ENCODE results near the gene AFAP1.

Gene AFAP1

GRCh38 chr4:7771056-7771455 is 168.6 kb downstream of the AFAP1 start:
- DNase-seq, result no peak
- in situ Hi-C loops (cut with MboI; ENCODE audit: low pct_unique_long_range_greater_than_20kb, low sequenced_read_pairs), result no loop called here

- in situ Hi-C loops (cut with MboI; ENCODE audit: low pct_unique_long_range_greater_than_20kb, low sequenced_read_pairs), result no loop called here
- peak; percentile 5 for DNase-seq
These were observed 169.2 kb downstream of the AFAP1 start for GRCh38 chr4:7770224-7771050.

DNA sequence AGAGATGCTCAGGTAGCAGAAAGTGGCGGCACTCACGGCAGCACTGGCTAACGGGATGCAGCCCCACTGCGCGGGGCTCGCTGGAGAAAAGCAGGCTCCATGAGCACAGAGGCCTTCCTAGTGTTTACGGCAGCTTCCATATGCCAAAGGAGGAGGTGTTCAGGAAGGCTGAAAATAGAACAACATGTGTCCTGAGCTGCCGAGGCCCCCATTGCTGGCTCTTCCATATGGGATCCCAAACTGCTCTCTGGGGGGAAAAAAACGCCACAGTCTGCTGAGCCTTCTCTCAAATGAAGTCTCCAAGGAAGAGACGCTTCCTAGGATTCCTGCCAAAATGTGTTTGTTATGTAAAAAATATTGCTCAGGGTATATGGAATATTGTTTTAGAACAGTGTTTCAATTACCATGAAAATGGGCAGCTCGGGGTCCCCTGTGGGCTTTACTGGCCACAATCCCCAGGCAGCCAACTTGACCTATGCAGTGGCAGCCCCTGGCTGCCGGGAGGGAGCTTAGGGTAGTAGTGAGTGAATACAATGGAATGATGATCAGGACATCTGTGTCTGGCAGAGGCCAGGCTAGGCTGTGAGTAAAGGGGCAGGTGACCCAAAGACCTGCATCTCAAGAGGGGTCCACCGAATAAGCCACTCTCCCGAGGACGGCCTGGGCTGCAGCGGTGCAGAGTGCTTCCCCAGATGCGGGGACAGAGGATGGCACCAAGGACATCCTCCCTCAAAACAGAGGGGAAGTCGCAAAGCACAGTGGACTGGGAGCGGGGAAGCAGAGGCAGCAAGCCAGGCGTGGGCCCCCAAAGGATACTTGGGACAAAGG is 170.1 kb downstream of the AFAP1 start:
- in situ Hi-C loops (cut with MboI; ENCODE audit: low pct_unique_long_range_greater_than_20kb, low sequenced_read_pairs), result no loop called here
- no peak for DNase-seq

GRCh38 chr4:7768736-7769135 is 170.9 kb downstream of the AFAP1 start:
- in situ Hi-C loops (cut with MboI; ENCODE audit: low pct_unique_long_range_greater_than_20kb, low sequenced_read_pairs), result no loop called here

DNA sequence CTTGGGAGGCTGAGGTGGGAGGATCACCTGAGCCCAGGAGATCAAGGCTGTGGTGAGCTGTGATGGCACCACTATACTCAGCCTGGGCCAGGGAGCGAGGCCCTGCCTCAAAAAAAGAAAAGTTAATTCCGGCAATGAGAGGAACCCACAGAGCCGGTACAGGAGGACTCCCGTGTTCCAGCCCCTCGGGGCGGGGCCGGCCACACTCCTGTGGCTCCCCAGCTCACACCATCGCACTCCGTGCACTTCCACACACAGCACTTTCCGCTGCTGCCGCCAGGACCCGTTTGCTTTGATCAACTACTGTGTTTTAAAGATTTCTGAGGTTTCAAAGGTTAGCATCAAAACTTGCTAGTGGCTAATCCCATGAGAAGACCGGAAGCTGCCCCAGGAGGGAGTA is 171.7 kb downstream of the AFAP1 start:
- DNase-seq, result no peak
- in situ Hi-C loops (cut with MboI; ENCODE audit: low pct_unique_long_range_greater_than_20kb, low sequenced_read_pairs), result no loop called here

More at GRCh38 chr4:7768736-7769135, 170.9 kb downstream of the AFAP1 start:
- DNase-seq, result no peak

DNA sequence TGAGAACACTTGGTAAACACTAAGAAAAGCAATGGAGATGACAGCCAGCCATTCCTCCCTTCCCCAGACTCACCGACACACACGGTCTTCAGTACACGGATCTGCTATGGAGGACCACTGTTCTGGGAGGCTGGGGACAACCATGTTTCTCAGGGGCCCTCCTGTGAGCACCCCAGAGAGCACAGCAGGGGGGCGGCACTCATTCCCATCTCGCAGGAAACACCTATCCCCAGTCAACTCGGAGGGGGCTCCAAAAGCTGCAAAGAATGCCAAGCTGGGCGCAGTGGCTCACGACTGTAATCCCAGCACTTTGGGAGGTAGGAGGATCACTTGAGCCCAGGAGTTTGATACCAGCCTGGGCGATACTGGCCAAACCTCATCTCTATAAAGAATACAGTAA is 172.1 kb downstream of the AFAP1 start:
- in situ Hi-C loops (cut with MboI; ENCODE audit: low pct_unique_long_range_greater_than_20kb, low sequenced_read_pairs), result no loop called here
- DNase-seq, result no peak

GRCh38 chr4:7766661-7767345 is 172.9 kb downstream of the AFAP1 start:
- DNase-seq, result no peak
- in situ Hi-C loops (cut with MboI; ENCODE audit: low pct_unique_long_range_greater_than_20kb, low sequenced_read_pairs), result no loop called here

DNA sequence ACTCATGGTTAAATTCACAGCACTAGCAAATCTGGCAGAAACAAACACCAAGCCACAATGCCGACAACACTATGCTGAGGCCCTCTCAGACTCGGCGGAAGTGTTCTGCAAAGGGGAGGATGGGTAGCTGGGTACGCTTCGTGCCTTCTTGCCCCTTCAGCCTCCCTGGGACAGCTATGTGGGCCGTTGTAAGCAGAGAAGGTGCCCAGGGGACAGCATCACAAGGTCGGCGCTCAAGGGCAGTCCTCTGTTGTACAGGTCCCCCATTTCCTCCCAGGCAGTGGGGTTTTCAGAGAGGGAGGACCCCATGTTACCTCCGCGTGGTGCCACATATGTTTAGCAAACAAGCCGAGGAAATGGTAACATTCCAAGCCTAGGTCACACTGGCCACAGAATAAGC is 173.6 kb downstream of the AFAP1 start:
- in situ Hi-C loops (cut with MboI; ENCODE audit: low pct_unique_long_range_greater_than_20kb, low sequenced_read_pairs), result no loop called here
- DNase-seq, result no peak

- in situ Hi-C loops (cut with MboI; ENCODE audit: low pct_unique_long_range_greater_than_20kb, low sequenced_read_pairs), result no loop called here
- no peak for DNase-seq
These were observed 174.0 kb downstream of the AFAP1 start for GRCh38 chr4:7765666-7766065.

DNA sequence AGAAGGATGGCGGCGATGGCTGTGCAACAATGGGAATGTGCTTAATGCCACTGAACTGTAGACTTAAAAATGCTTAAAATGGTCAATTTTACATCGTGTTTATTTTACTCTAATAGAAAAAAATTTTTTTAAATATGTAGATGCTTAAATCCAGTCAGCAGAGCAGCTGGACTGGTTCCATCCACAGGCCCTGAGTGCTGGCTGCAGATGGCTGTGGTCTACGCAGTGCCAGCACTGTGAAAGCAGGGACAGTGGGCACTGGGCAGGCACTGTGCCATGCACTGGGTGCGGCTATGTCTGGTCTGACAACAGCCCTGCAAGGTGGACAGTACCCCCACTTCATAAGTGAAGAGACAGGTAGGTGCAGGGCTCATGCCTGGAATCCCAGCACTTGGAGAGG is 175.2 kb downstream of the AFAP1 start:
- in situ Hi-C loops (cut with MboI; ENCODE audit: low pct_unique_long_range_greater_than_20kb, low sequenced_read_pairs), result no loop called here
- no peak for DNase-seq

GRCh38 chr4:7763788-7764187 is 175.9 kb downstream of the AFAP1 start:
- in situ Hi-C loops (cut with MboI; ENCODE audit: low pct_unique_long_range_greater_than_20kb, low sequenced_read_pairs), result no loop called here
- DNase-seq, result no peak

GRCh38 chr4:7763106-7763505 is 176.6 kb downstream of the AFAP1 start:
- no peak for DNase-seq
- in situ Hi-C loops (cut with MboI; ENCODE audit: low pct_unique_long_range_greater_than_20kb, low sequenced_read_pairs), result no loop called here

DNA sequence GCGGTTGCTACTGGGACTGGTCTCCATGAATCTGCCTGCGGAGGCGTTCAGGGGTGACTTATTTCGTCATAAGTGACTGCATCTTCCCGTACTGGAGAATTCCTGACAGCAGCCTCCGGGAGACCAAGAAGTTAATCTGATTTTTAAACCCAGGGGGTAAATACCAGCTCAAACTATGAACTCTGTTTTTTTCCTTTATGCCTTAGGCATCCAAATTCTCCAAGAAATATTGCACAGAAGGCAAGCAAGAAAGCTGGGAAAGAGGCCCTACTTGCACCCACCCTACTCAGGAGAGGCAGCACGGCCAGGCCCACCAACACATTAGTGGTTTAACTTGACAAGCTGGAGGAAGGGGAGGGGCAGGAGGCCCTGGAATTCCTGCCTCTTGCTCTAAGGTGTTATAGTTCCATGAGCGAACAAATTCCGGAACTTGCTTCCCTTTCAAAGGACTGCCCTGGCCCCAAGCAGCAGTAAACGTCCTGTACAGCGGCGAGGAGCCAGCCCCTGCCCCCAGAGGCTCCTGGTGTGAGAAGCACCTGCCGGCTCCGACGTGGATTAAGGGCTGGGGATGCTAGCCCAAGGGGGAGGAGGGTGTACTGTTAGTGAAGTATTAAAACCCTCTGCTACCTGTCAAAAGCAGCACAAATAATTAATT is 177.2 kb downstream of the AFAP1 start:
- in situ Hi-C loops (cut with MboI; ENCODE audit: low pct_unique_long_range_greater_than_20kb, low sequenced_read_pairs), result no loop called here
- DNase-seq, result no peak

- peak; percentile 58 for DNase-seq
- in situ Hi-C loops (cut with MboI; ENCODE audit: low pct_unique_long_range_greater_than_20kb, low sequenced_read_pairs), result no loop called here
These were observed 177.9 kb downstream of the AFAP1 start for GRCh38 chr4:7761720-7762119.

DNA sequence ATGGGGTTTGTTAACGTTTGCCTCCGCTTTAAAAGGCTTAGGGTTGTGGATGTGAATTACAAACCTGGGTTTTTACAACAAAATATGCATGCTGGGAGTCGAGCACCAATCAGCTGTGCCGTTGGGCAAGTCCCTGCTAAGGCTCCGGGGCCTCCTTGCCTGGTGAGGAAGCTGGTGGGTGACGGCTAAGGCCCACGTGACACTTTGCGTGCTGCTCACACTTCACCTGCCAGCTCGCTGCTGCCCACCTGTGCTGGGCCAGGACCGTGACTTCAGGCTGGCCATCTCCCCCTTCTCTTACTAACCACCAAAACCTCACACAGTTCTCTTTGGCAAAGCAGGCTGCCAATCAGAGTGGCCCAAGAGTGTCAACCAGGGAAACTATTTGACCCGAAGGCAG is 178.3 kb downstream of the AFAP1 start:
- no peak for DNase-seq
- in situ Hi-C loops (cut with MboI; ENCODE audit: low pct_unique_long_range_greater_than_20kb, low sequenced_read_pairs), result no loop called here

- no peak for DNase-seq
- in situ Hi-C loops (cut with MboI; ENCODE audit: low pct_unique_long_range_greater_than_20kb, low sequenced_read_pairs), result no loop called here
These were observed 179.0 kb downstream of the AFAP1 start for GRCh38 chr4:7760706-7761105.

GRCh38 chr4:7760228-7760627 is 179.4 kb downstream of the AFAP1 start:
- in situ Hi-C loops (cut with MboI; ENCODE audit: low pct_unique_long_range_greater_than_20kb, low sequenced_read_pairs), result no loop called here
- DNase-seq, result no peak

DNA sequence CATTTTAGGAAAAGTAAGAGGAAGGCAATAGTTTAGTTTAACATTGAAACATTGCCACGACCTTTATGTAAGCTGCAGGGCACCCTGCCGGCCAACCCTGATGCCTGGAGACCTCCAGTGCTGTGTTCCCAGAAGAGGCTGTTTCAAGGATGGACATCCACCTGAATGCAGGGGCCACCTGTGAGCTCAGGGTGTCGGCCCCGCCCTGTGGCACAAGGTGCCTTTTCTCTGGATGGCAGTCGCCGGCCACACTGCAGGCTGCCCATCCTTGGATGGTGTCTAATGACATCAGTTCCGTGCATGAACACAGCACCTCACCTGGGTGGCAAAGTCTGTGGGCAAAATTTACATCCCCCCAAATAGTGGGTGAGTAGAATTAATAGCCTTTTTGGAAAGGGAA is 180.0 kb downstream of the AFAP1 start:
- DNase-seq, result no peak
- in situ Hi-C loops (cut with MboI; ENCODE audit: low pct_unique_long_range_greater_than_20kb, low sequenced_read_pairs), result no loop called here

DNA sequence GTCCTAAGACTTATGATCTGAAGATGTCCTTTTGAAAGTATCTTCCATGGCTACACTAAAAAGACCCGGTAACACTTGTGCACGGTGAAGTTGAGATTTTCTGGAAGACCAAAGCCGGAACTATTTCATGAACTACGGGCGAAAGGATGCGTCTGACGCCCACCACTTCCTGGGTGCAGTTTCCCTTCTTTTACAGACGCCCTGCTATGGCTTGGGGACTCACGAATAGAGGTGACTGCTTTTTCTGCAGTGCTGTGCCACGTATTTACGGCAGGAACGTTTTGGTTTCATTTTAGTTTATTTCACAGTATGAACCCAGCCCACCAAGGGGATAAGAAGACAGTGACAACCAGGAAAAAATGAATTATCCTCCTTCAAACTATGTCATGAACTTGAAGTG is 180.4 kb downstream of the AFAP1 start:
- no peak for DNase-seq
- in situ Hi-C loops (cut with MboI; ENCODE audit: low pct_unique_long_range_greater_than_20kb, low sequenced_read_pairs), result no loop called here

All from KBM-7 (cell line).